ENCODE measurements around the gene NUP54.

GRCh38 chr4:76174216-76174615 lies 26.0 kb upstream of the NUP54 start:
- TF ChIP-seq EZH2phosphoT487 (IDR thresholded peaks at IDR 0.05; ENCODE audit: borderline replicate concordance, low read length) = no peak
- TF ChIP-seq CTCF (IDR thresholded peaks at IDR 0.05; ENCODE audit: low read depth, low read length, poor library complexity, severe bottlenecking) = no peak

Data from DOHH2 (cell line).